Uterus (tissue), 4 donors: ENCODE measurements around the gene SH3BP5. TPM values are rescaled to one million over a fixed set of nuclear protein-coding genes. Genes with fewer than 3 reads are reported as not detected.

Experiments
- DNase-seq, 2 donors: peaks; one replicate each; pipeline ENCODE4 v3.0.0-alpha.2; 2019 to 2020
- H3K27ac ChIP-seq, 2 donors: fragments of 200-600 bp; sonication (generic); 1 replicate in 1 of 2; 2 replicates in 1 of 2; pipeline ENCODE4 v1.5.1; 2016 to 2018
- H3K27me3 ChIP-seq, 2 donors: fragments of 200-600 bp; sonication (generic); one replicate each; pipeline ENCODE4 v1.5.1; 2018 to 2019; ENCODE audit warnings: control low read depth in 1 of 2
- H3K36me3 ChIP-seq, 2 donors: fragments of 200-600 bp; sonication (generic); one replicate each; pipeline ENCODE4 v1.5.1; 2019; ENCODE audit warnings: control low read depth in 1 of 2
- H3K4me1 ChIP-seq, 2 donors: fragments of 200-600 bp; sonication (generic); one replicate each; pipeline ENCODE4 v1.5.1; 2018 to 2019; ENCODE audit warnings: control low read depth in 1 of 2
- H3K4me3 ChIP-seq, 2 donors: fragments of 200-600 bp; sonication (generic); 1 replicate in 1 of 2; 2 replicates in 1 of 2; pipeline ENCODE4 v1.5.1; 2018 to 2019; ENCODE audit warnings: mild to moderate bottlenecking in 1 of 2
- H3K9me3 ChIP-seq, 2 donors: fragments of 200-600 bp; sonication (generic); one replicate each; pipeline ENCODE4 v1.5.1; 2019; ENCODE audit warnings: control low read depth in 1 of 2
- CTCF ChIP-seq, 4 experiments: fragments of 200-600 bp in 2 of 4; fragments of 450-650 bp in 2 of 4; sonication (generic) in 2 of 4; IDR thresholded peaks; one replicate each; pipeline ENCODE4 v1.5.1; 2016 to 2019; ENCODE audit warnings: antibody characterized with exemption in 4 of 4, mild to moderate bottlenecking in 2 of 4, moderate library complexity in 1 of 4
- POLR2A ChIP-seq, 2 donors: fragments of 450-650 bp; IDR thresholded peaks; one replicate each; pipeline ENCODE4 v1.6.1; 2016; ENCODE audit warnings: antibody characterized with exemption in 2 of 2, mild to moderate bottlenecking in 1 of 2, moderate library complexity in 1 of 2
- intact Hi-C: fragments of 100-400 bp; cut with DNase I; formaldehyde crosslinking; loops from one replicate; pipeline ENCODE4 v1.15.1; 2023; ENCODE audit warnings: low total_unique reads
- total RNA-seq, 4 donors: library from RNA; depleted of rRNA in 3 of 4; stranded (reverse); fragments of >200 nt in 3 of 4; gene quantifications; one replicate each; pipeline versions ENCODE4 v1.1.0 to v1.2.4, GENCODE V29; 2014 to 2023
- donor health status: DM: yes; HTN: yes; CAD: no.

The SH3BP5 gene
- total RNA-seq, 4 donors from 2014 or later, result 58.8 to 154 (median 75.5) TPM

DNA sequence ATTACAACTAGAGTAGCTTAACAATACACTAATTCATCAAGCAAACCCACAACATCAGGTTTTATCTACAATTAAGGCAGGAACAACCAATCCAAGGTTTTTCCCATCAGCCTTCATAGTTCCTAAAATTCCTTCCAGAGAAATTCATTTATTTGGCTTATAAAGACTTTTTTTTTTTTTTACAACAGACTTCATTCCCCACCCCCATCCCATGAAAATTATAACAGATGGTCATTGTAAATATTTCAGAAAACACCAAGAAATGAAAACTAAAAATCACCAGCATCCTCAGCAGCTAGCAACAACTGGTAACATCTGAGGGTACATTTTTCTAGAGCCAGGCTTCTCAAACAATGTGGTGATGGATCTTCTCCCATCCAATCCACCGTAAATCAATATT, 11.0 kb downstream of the SH3BP5 start:
- Histone ChIP-seq H3K4me3 (no peak overlapping the region), H3K27me3 (no peaks in the 10 kb centered on the region), H3K9me3 (no peaks in the 10 kb centered on the region), H3K4me1 (peaks cover 27 to 40% of the 10 kb centered on the region in 2 donors), H3K27ac (peak overlapping the region; percentile 93 to 97), H3K36me3 (no peaks in the 10 kb centered on the region)
- intact Hi-C loops, result no loop called here
- TF ChIP-seq CTCF (IDR thresholded peaks at IDR 0.05) (no peak), POLR2A (IDR thresholded peaks at IDR 0.05) (no peak)
- no peak for DNase-seq

DNA sequence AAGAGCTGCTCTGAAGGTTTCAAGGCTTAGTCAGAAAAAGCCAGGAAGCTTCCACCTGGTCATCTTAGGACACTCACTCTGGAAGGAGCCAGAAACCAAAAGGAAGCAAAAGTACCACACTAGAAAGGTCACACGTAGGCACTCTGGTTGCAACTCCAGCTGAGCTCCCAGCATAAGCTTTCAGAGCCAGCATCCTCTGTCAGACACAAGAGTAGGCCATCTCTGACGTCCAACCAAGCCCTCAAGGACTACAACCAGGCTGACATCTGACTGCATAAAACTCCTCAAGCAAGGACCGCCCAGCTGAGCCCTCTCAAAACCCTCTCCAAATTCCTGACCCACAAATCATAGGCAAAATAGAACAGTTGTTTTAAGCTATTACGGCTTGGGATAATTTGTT, 12.8 kb downstream of the SH3BP5 start:
- TF ChIP-seq CTCF (IDR thresholded peaks at IDR 0.05) (no peak), POLR2A (IDR thresholded peaks at IDR 0.05) (no peak)
- Histone ChIP-seq H3K27me3 (no peaks in the 10 kb centered on the region), H3K4me1 (peaks cover 21 to 33% of the 10 kb centered on the region in 2 donors), H3K4me3 (no peak overlapping the region), H3K27ac (peak overlapping the region; percentile 93 to 97), H3K9me3 (no peaks in the 10 kb centered on the region), H3K36me3 (no peaks in the 10 kb centered on the region)
- DNase-seq, result peak; percentile 64 to 73
- intact Hi-C loops, result no loop called here

DNA sequence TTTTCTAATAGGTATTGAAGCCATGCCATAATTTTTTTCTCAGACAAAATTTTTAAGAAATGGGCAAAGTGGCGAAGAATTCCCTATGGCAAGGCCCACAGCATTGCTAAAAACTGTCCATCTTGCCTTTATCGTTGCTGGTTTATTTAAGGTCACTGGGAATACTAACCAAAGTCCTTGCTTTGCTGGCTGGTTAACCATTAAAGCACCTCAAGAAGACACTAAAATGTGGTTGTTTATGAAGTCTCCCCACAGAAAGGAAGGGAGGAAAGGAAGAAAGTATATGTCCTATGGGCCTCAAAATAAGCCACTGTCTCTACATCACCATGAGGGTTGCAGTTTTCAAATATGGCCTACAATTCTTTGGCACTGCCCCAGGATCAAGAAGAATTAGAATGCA, 13.2 kb downstream of the SH3BP5 start:
- Histone ChIP-seq H3K27ac (peak overlapping the region; percentile 93 to 97), H3K9me3 (no peaks in the 10 kb centered on the region), H3K27me3 (no peaks in the 10 kb centered on the region), H3K4me1 (peaks cover 25 to 29% of the 10 kb centered on the region in 2 donors), H3K4me3 (no peak overlapping the region), H3K36me3 (no peaks in the 10 kb centered on the region)
- intact Hi-C loops, result no loop called here
- no peak for TF ChIP-seq POLR2A (IDR thresholded peaks at IDR 0.05)
- TF ChIP-seq CTCF (IDR thresholded peaks at IDR 0.05), result no peak
- DNase-seq, result no peak

GRCh38 chr3:15318661-15319060, 13.7 kb downstream of the SH3BP5 start:
- intact Hi-C loops, result no loop called here
- no peak overlapping the region for H3K4me3 ChIP-seq
- peaks cover 25% of the 10 kb centered on the region in 2 donors for H3K4me1 ChIP-seq
- no peaks in the 10 kb centered on the region for H3K27me3 ChIP-seq
- no peaks in the 10 kb centered on the region for H3K9me3 ChIP-seq
- DNase-seq, result no peak
- H3K27ac ChIP-seq, result peak overlapping the region; percentile 93 to 97
- no peak for TF ChIP-seq POLR2A (IDR thresholded peaks at IDR 0.05)
- no peak for TF ChIP-seq CTCF (IDR thresholded peaks at IDR 0.05)
- no peaks in the 10 kb centered on the region for H3K36me3 ChIP-seq

DNA sequence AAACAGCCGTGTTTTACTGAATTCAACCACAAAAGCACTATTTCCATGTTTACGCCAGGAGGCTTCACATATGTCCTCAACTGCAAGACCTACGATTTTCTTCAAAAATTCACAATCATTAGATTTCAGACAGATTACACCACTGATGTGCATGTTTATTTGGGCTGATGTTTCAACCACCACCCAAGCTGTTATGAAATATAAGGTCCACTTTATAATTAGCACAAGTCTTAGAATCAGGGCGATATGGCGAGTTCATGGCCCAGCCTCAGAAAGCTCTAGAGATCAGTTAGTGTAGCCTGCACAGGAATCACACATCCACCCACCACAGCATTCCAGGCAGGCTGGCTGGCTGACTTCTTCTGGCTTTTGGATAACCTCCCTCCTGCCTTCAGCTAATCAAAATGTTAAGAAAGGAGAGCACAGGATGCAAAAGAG, 15.4 kb downstream of the SH3BP5 start:
- Histone ChIP-seq H3K27me3 (no peaks in the 10 kb centered on the region), H3K9me3 (no peaks in the 10 kb centered on the region), H3K36me3 (no peaks in the 10 kb centered on the region), H3K4me3 (no peak overlapping the region), H3K4me1 (peaks cover 20 to 25% of the 10 kb centered on the region in 2 donors), H3K27ac (peak overlapping the region; percentile 93 to 97)
- DNase-seq, result peak in 1 of 2 donors; percentile 46
- TF ChIP-seq POLR2A (IDR thresholded peaks at IDR 0.05), result no peak
- TF ChIP-seq CTCF (IDR thresholded peaks at IDR 0.05), result no peak
- intact Hi-C loops, result no loop called here
